CD4-positive, alpha-beta T cell (primary cell): ENCODE results near the gene SH3RF3. TPM values are rescaled to one million over a fixed set of nuclear protein-coding genes. Genes with fewer than 3 reads are reported as not detected.

Source experiments
- ATAC-seq: fragments of 200-7000 bp; cut with Tn5 transposase; one replicate; pipeline ENCODE4 v1.10.0; 2022; ENCODE audit warnings: mild to moderate bottlenecking; ENCODE audit not compliant: poor library complexity
- CTCF ChIA-PET: fragments of 350-600 bp; sonication (Branson Sonifier 250); formaldehyde crosslinking; loops from one replicate; lab custom pipeline; 2021; ENCODE audit warnings: antibody characterized with exemption, inconsistent platforms; lab: Charles Lee
- POLR2A ChIA-PET: fragments of 350-600 bp; sonication (Branson Sonifier 250); formaldehyde crosslinking; loops from one replicate; lab custom pipeline; 2021; ENCODE audit warnings: antibody characterized with exemption, inconsistent platforms; lab: Charles Lee
- DNase-seq, 14 experiments: peaks; one replicate each; pipeline ENCODE4 v3.0.0-alpha.2; 2013 to 2020; ENCODE audit warnings: mixed read lengths in 2 of 14
- H3K27ac ChIP-seq, 2 donors: one replicate each; pipeline versions ENCODE4 v1.5.1 to v1.7.0; 2013; ENCODE audit warnings: low read length in 2 of 2, low read depth in 1 of 2, mild to moderate bottlenecking in 1 of 2
- H3K27me3 ChIP-seq, 2 experiments: 1 replicate in 1 of 2; 2 replicates in 1 of 2; pipeline versions ENCODE4 v1.6.1 to v1.7.0; 2013; ENCODE audit warnings: low read length in 2 of 2, control low read depth in 1 of 2, mild to moderate bottlenecking in 1 of 2, moderate library complexity in 1 of 2; ENCODE audit not compliant: insufficient read depth in 2 of 2, control insufficient read depth in 1 of 2
- H3K36me3 ChIP-seq: one replicate; pipeline ENCODE4 v1.6.1; 2013; ENCODE audit warnings: low read length, control low read depth; ENCODE audit not compliant: insufficient read depth
- H3K4me1 ChIP-seq: one replicate; pipeline ENCODE4 v1.6.1; 2013; ENCODE audit warnings: low read length, control low read depth; ENCODE audit not compliant: insufficient read depth
- H3K4me3 ChIP-seq: one replicate; pipeline ENCODE4 v1.5.1; 2013; ENCODE audit warnings: mild to moderate bottlenecking, low read length, moderate library complexity
- H3K9me3 ChIP-seq, 2 experiments: 1 replicate in 1 of 2; 2 replicates in 1 of 2; pipeline versions ENCODE4 v1.6.1 to v1.7.0; 2013; ENCODE audit warnings: low read length in 2 of 2, mild to moderate bottlenecking in 2 of 2, control low read depth in 1 of 2, moderate library complexity in 1 of 2; ENCODE audit not compliant: control insufficient read depth in 1 of 2, insufficient read depth in 1 of 2
- H3K27ac Mint-ChIP-seq: one replicate; pipeline ENCODE4 v1.8.0; 2020; ENCODE audit warnings: mixed read lengths
- H3K27me3 Mint-ChIP-seq: one replicate; pipeline ENCODE4 v1.8.0; 2021; ENCODE audit warnings: mixed read lengths
- H3K36me3 Mint-ChIP-seq: one replicate; pipeline ENCODE4 v1.8.0; 2021; ENCODE audit warnings: low read depth, mixed read lengths
- H3K4me1 Mint-ChIP-seq: one replicate; pipeline ENCODE4 v1.8.0; 2021; ENCODE audit warnings: low read depth, mixed read lengths
- H3K4me3 Mint-ChIP-seq: one replicate; pipeline ENCODE4 v1.8.0; 2020; ENCODE audit warnings: mild to moderate bottlenecking, mixed read lengths
- H3K9me3 Mint-ChIP-seq: one replicate; pipeline ENCODE4 v1.8.0; 2020; ENCODE audit warnings: mixed read lengths
- CTCF ChIP-seq: fragments of 200-600 bp; IDR thresholded peaks from one replicate; pipeline ENCODE4 v1.8.0; 2022; ENCODE audit warnings: antibody characterized with exemption, mild to moderate bottlenecking
- intact Hi-C, 2 experiments: fragments of 100-400 bp; cut with DNase I in 1 of 2; cut with micrococcal nuclease in 1 of 2; formaldehyde crosslinking; loops; one replicate each; pipeline versions ENCODE4 v1.15.1 to v1.9.0; 2023 to 2025; cut with DNase I, micrococcal nuclease
- total RNA-seq, 174 experiments: library from RNA in 2 of 174; stranded (reverse) in 2 of 174; gene quantifications; one replicate each; pipeline ENCODE4 v1.2.3 and lab custom pipeline; 2021 to 2026

SH3RF3 gene
- total RNA-seq, 2 experiments from 2014 or later = 5.2 to 5.9 TPM

GRCh38 chr2:109456776-109457175 lies 327.8 kb downstream of the SH3RF3 start:
- CTCF ChIA-PET = no interaction called here
- peaks cover 10% of the 10 kb centered on the region for H3K36me3 Mint-ChIP-seq
- intact Hi-C loops = no loop called here

GRCh38 chr2:109457366-109457765 lies 328.4 kb downstream of the SH3RF3 start:
- TF ChIP-seq CTCF = no peak
- Histone ChIP-seq H3K4me1 (no peaks in the 10 kb centered on the region), H3K4me3 (no peak overlapping the region), H3K9me3 (no peaks in the 10 kb centered on the region), H3K36me3 (no peaks in the 10 kb centered on the region), H3K27me3 (no peaks in the 10 kb centered on the region), H3K27ac (no peak overlapping the region)
- DNase-seq (no peak), ATAC-seq (no peak)
- no peak overlapping the region for H3K4me3 Mint-ChIP-seq
- ChIA-PET POLR2A (no interaction called here), CTCF (no interaction called here)
- H3K27me3 Mint-ChIP-seq = no peaks in the 10 kb centered on the region
- intact Hi-C loops = no loop called here
- H3K36me3 Mint-ChIP-seq = peaks cover 4% of the 10 kb centered on the region
- no peaks in the 10 kb centered on the region for H3K4me1 Mint-ChIP-seq
- H3K27ac Mint-ChIP-seq = no peak overlapping the region
- no peaks in the 10 kb centered on the region for H3K9me3 Mint-ChIP-seq

More at GRCh38 chr2:109456776-109457175, 327.8 kb downstream of the SH3RF3 start:
- Histone ChIP-seq H3K4me1 (no peaks in the 10 kb centered on the region), H3K27ac (no peak overlapping the region), H3K27me3 (no peaks in the 10 kb centered on the region), H3K9me3 (no peaks in the 10 kb centered on the region), H3K36me3 (no peaks in the 10 kb centered on the region), H3K4me3 (no peak overlapping the region)
- POLR2A ChIA-PET = no interaction called here
- no peak overlapping the region for H3K4me3 Mint-ChIP-seq
- ATAC-seq (no peak), DNase-seq (no peak)
- H3K9me3 Mint-ChIP-seq = no peaks in the 10 kb centered on the region
- no peaks in the 10 kb centered on the region for H3K27me3 Mint-ChIP-seq
- H3K4me1 Mint-ChIP-seq = no peaks in the 10 kb centered on the region
- TF ChIP-seq CTCF = no peak
- H3K27ac Mint-ChIP-seq = no peak overlapping the region

GRCh38 chr2:109457794-109458193 lies 328.8 kb downstream of the SH3RF3 start:
- Mint-ChIP-seq H3K4me1 (no peaks in the 10 kb centered on the region), H3K27ac (no peak overlapping the region), H3K4me3 (no peak overlapping the region), H3K27me3 (no peaks in the 10 kb centered on the region), H3K36me3 (peaks cover 4% of the 10 kb centered on the region), H3K9me3 (no peaks in the 10 kb centered on the region)
- DNase-seq (no peak), ATAC-seq (no peak)
- TF ChIP-seq CTCF = no peak
- Histone ChIP-seq H3K4me1 (no peaks in the 10 kb centered on the region), H3K36me3 (no peaks in the 10 kb centered on the region), H3K9me3 (no peaks in the 10 kb centered on the region), H3K27me3 (no peaks in the 10 kb centered on the region), H3K4me3 (no peak overlapping the region), H3K27ac (no peak overlapping the region)
- ChIA-PET POLR2A (no interaction called here), CTCF (no interaction called here)
- intact Hi-C loops = no loop called here
